Activated naive CD4-positive, alpha-beta T cell treated with anti-CD3 and anti-CD28 coated beads for 36 hours (primary cell): ENCODE results near the gene MICALL2. TPM values are rescaled to one million over a fixed set of nuclear protein-coding genes. Genes with fewer than 3 reads are reported as not detected.

Experiments used
- CTCF ChIA-PET: fragments of 350-600 bp; sonication (Branson Sonifier 250); formaldehyde crosslinking; loops from one replicate; lab custom pipeline; 2021; ENCODE audit warnings: antibody characterized with exemption; lab: Charles Lee
- DNase-seq: peaks from one replicate; pipeline ENCODE4 v3.0.0-alpha.2; 2020
- H3K27ac Mint-ChIP-seq: one replicate; pipeline ENCODE4 v1.8.0; 2021; ENCODE audit warnings: mild to moderate bottlenecking, mixed read lengths
- H3K27me3 Mint-ChIP-seq: one replicate; pipeline ENCODE4 v1.8.0; 2021; ENCODE audit warnings: low read depth, mixed read lengths
- H3K36me3 Mint-ChIP-seq: one replicate; pipeline ENCODE4 v1.8.0; 2021; ENCODE audit warnings: low read depth, mixed read lengths
- H3K4me1 Mint-ChIP-seq: one replicate; pipeline ENCODE4 v1.8.0; 2021; ENCODE audit warnings: low read depth, mixed read lengths
- H3K4me3 Mint-ChIP-seq: one replicate; pipeline ENCODE4 v1.8.0; 2021; ENCODE audit warnings: mild to moderate bottlenecking, moderate library complexity, mixed read lengths
- H3K9me3 Mint-ChIP-seq: one replicate; pipeline ENCODE4 v1.8.0; 2021; ENCODE audit warnings: mixed read lengths
- intact Hi-C: fragments of 100-400 bp; cut with micrococcal nuclease; formaldehyde crosslinking; loops from one replicate; pipeline ENCODE4 v1.15.1; 2023
- total RNA-seq, 2 experiments: library from RNA; stranded (reverse); gene quantifications; one replicate each; pipeline ENCODE4 v1.2.3, GENCODE V29; 2021

Gene MICALL2
- total RNA-seq, 2 experiments from 2014 or later = 3.7 to 4.2 TPM

GRCh38 chr7:1442355-1443124, 16.7 kb downstream of the MICALL2 start:
- no peaks in the 10 kb centered on the region for H3K36me3 Mint-ChIP-seq
- no peak for DNase-seq
- H3K4me3 Mint-ChIP-seq = no peak overlapping the region
- no peak overlapping the region for H3K27ac Mint-ChIP-seq
- no peaks in the 10 kb centered on the region for H3K4me1 Mint-ChIP-seq
- CTCF ChIA-PET = no interaction called here
- peaks cover 2% of the 10 kb centered on the region for H3K9me3 Mint-ChIP-seq
- intact Hi-C loops = no loop called here
- no peaks in the 10 kb centered on the region for H3K27me3 Mint-ChIP-seq

GRCh38 chr7:1441615-1442354, 17.5 kb downstream of the MICALL2 start:
- CTCF ChIA-PET = interaction anchor here (1.6 kb wide), 1 partner anchor 10 kb away, joined by 3 read pairs; no protein-coding TSS in a partner anchor
- H3K9me3 Mint-ChIP-seq = peaks cover 2% of the 10 kb centered on the region
- H3K4me1 Mint-ChIP-seq = no peaks in the 10 kb centered on the region
- no peaks in the 10 kb centered on the region for H3K27me3 Mint-ChIP-seq
- H3K36me3 Mint-ChIP-seq = no peaks in the 10 kb centered on the region
- no peak overlapping the region for H3K27ac Mint-ChIP-seq
- intact Hi-C loops = no loop called here
- no peak overlapping the region for H3K4me3 Mint-ChIP-seq
- no peak for DNase-seq

- Mint-ChIP-seq H3K4me1 (no peaks in the 10 kb centered on the region), H3K9me3 (peaks cover 2% of the 10 kb centered on the region), H3K4me3 (no peak overlapping the region), H3K36me3 (no peaks in the 10 kb centered on the region), H3K27me3 (no peaks in the 10 kb centered on the region), H3K27ac (no peak overlapping the region)
- intact Hi-C loops = no loop called here
- CTCF ChIA-PET = interaction anchor here (1.0 to 1.6 kb wide), 2 partner anchors 9 to 33 kb away, joined by 3 read pairs; no protein-coding TSS in a partner anchor
- DNase-seq = no peak
Measured at GRCh38 chr7:1440620-1441019, 18.6 kb downstream of the MICALL2 start.

GRCh38 chr7:1439373-1440363, 19.6 kb downstream of the MICALL2 start:
- Mint-ChIP-seq H3K27ac (no peak overlapping the region), H3K4me3 (no peak overlapping the region), H3K4me1 (no peaks in the 10 kb centered on the region), H3K27me3 (no peaks in the 10 kb centered on the region), H3K36me3 (no peaks in the 10 kb centered on the region), H3K9me3 (peaks cover 2% of the 10 kb centered on the region)
- DNase-seq = no peak
- CTCF ChIA-PET = interaction anchor here (1.0 kb wide), 1 partner anchor 34 kb away, joined by 3 read pairs; no protein-coding TSS in a partner anchor
- intact Hi-C loops = no loop called here

GRCh38 chr7:1438821-1439220, 20.4 kb downstream of the MICALL2 start:
- Mint-ChIP-seq H3K27me3 (no peaks in the 10 kb centered on the region), H3K9me3 (peaks cover 2% of the 10 kb centered on the region), H3K27ac (no peak overlapping the region), H3K36me3 (no peaks in the 10 kb centered on the region), H3K4me3 (no peak overlapping the region), H3K4me1 (no peaks in the 10 kb centered on the region)
- no peak for DNase-seq
- CTCF ChIA-PET = no interaction called here
- intact Hi-C loops = no loop called here

- Mint-ChIP-seq H3K27me3 (no peaks in the 10 kb centered on the region), H3K36me3 (no peaks in the 10 kb centered on the region), H3K27ac (no peak overlapping the region), H3K9me3 (peaks cover 2% of the 10 kb centered on the region), H3K4me1 (no peaks in the 10 kb centered on the region), H3K4me3 (no peak overlapping the region)
- intact Hi-C loops = no loop called here
- CTCF ChIA-PET = interaction anchor here (0.6 kb wide), 1 partner anchor 757 kb away, joined by 3 read pairs; no protein-coding TSS in a partner anchor
- no peak for DNase-seq
Measured at GRCh38 chr7:1438208-1438607, 21.1 kb downstream of the MICALL2 start.

GRCh38 chr7:1437155-1437880, 22.0 kb downstream of the MICALL2 start:
- no peak overlapping the region for H3K27ac Mint-ChIP-seq
- no peak overlapping the region for H3K4me3 Mint-ChIP-seq
- intact Hi-C loops = no loop called here
- peaks cover 2% of the 10 kb centered on the region for H3K4me1 Mint-ChIP-seq
- DNase-seq = no peak
- H3K36me3 Mint-ChIP-seq = no peaks in the 10 kb centered on the region
- CTCF ChIA-PET = interaction anchor here (0.6 kb wide), 1 partner anchor 758 kb away, joined by 3 read pairs; no protein-coding TSS in a partner anchor
- peaks cover 2% of the 10 kb centered on the region for H3K9me3 Mint-ChIP-seq
- H3K27me3 Mint-ChIP-seq = peaks cover 1% of the 10 kb centered on the region

- peaks cover 2% of the 10 kb centered on the region for H3K9me3 Mint-ChIP-seq
- no peak overlapping the region for H3K27ac Mint-ChIP-seq
- CTCF ChIA-PET = no interaction called here
- peaks cover 3% of the 10 kb centered on the region for H3K4me1 Mint-ChIP-seq
- peaks cover 2% of the 10 kb centered on the region for H3K27me3 Mint-ChIP-seq
- H3K36me3 Mint-ChIP-seq = no peaks in the 10 kb centered on the region
- H3K4me3 Mint-ChIP-seq = no peak overlapping the region
- intact Hi-C loops = no loop called here
- DNase-seq = no peak
Measured at GRCh38 chr7:1436608-1437007, 22.7 kb downstream of the MICALL2 start.

GRCh38 chr7:1434891-1435670, 24.2 kb downstream of the MICALL2 start:
- Mint-ChIP-seq H3K4me3 (no peak overlapping the region), H3K4me1 (peaks cover 3% of the 10 kb centered on the region), H3K27ac (no peak overlapping the region), H3K9me3 (peaks cover 2% of the 10 kb centered on the region), H3K27me3 (peaks cover 2% of the 10 kb centered on the region), H3K36me3 (no peaks in the 10 kb centered on the region)
- no peak for DNase-seq
- CTCF ChIA-PET = interaction anchor here (0.6 kb wide), 1 partner anchor 342 kb away, joined by 3 read pairs; no protein-coding TSS in a partner anchor
- intact Hi-C loops = loop anchor here (5.0 kb wide), 1 partner anchor 37 kb away; no protein-coding TSS in a partner anchor

GRCh38 chr7:1434165-1434718, 25.0 kb downstream of the MICALL2 start:
- intact Hi-C loops = loop anchor here (5.0 kb wide), 1 partner anchor 38 kb away; no protein-coding TSS in a partner anchor
- no peak for DNase-seq
- H3K36me3 Mint-ChIP-seq = no peaks in the 10 kb centered on the region
- H3K27ac Mint-ChIP-seq = no peak overlapping the region
- H3K27me3 Mint-ChIP-seq = peaks cover 2% of the 10 kb centered on the region
- H3K4me3 Mint-ChIP-seq = no peak overlapping the region
- H3K4me1 Mint-ChIP-seq = peaks cover 3% of the 10 kb centered on the region
- CTCF ChIA-PET = interaction anchor here (0.6 to 3.7 kb wide), 2 partner anchors 17 to 342 kb away, joined by 3 to 22 read pairs; no protein-coding TSS in a partner anchor
- H3K9me3 Mint-ChIP-seq = peaks cover under 1% of the 10 kb centered on the region
